Measurements from ENCODE around the gene KCNMA1. TPM values are rescaled to one million over a fixed set of nuclear protein-coding genes. Genes with fewer than 3 reads are reported as not detected.

KCNMA1 gene
- polyA plus RNA-seq, 1 of the 3 experiments (the other 2 are of a cell fraction) = 107 TPM

GRCh38 chr10:77445547-77445946 lies 192.1 kb downstream of the KCNMA1 start:
- Histone ChIP-seq H3K4me3 (ENCODE audit: low read depth in 2 of 2, low read length in 1 of 2) (no peak overlapping the region), H2AFZ (ENCODE audit: low read depth) (no peak overlapping the region), H3K9me3 (no peaks in the 10 kb centered on the region), H4K20me1 (ENCODE audit: insufficient read depth) (no peaks in the 10 kb centered on the region), H3K27me3 (ENCODE audit: insufficient read depth) (no peaks in the 10 kb centered on the region), H3K9me2 (no peaks in the 10 kb centered on the region), H3K4me2 (no peak overlapping the region), H3K9ac (no peak overlapping the region), H3K27ac (ENCODE audit: low read depth in 2 of 2, low read length in 1 of 2) (no peak overlapping the region), H3F3A (replicated peaks; ENCODE audit: insufficient read depth) (no peaks in the 10 kb centered on the region), H3K79me2 (ENCODE audit: insufficient read depth) (no peaks in the 10 kb centered on the region), H3K36me3 (replicated peaks in 1 of 2; ENCODE audit: control insufficient read depth in 1 of 2, insufficient read depth in 2 of 2, low read length in 1 of 2) (peaks cover 0 to 11% of the 10 kb centered on the region in 2 experiments), H3K4me1 (ENCODE audit: control insufficient read depth in 1 of 2, insufficient read depth in 2 of 2, low read depth in 1 of 2, low read length in 1 of 2) (no peaks in the 10 kb centered on the region; a peak in 1 of 4 replicates)
- POLR2A ChIA-PET = no interaction called here
- DNase-seq = no peak
- no peak for TF ChIP-seq NFIC (IDR thresholded peaks at IDR 0.05; ENCODE audit: borderline replicate concordance)
- TF ChIP-seq YY1 (IDR thresholded peaks at IDR 0.05; ENCODE audit: low read depth) = no peak
- no peak for TF ChIP-seq JUND (IDR thresholded peaks at IDR 0.05)
- TF ChIP-seq RFX5 (IDR thresholded peaks at IDR 0.05; ENCODE audit: low read length) = no peak
- TF ChIP-seq USF1 (IDR thresholded peaks at IDR 0.05; ENCODE audit: borderline replicate concordance, low read depth) = no peak
- no peak for TF ChIP-seq FOSL2 (IDR thresholded peaks at IDR 0.05; ENCODE audit: borderline replicate concordance, low read depth)
- TF ChIP-seq GABPA (IDR thresholded peaks at IDR 0.05; ENCODE audit: low read depth) = no peak
- no peak for TF ChIP-seq MXI1 (IDR thresholded peaks at IDR 0.05; ENCODE audit: low read depth, low read length)
- no peak for TF ChIP-seq PBX3 (IDR thresholded peaks at IDR 0.05)
- no peak for TF ChIP-seq EZH2phosphoT487 (IDR thresholded peaks at IDR 0.05; ENCODE audit: borderline replicate concordance, low read depth)
- CTCF ChIA-PET = interaction anchor here (1.2 kb wide), 1 partner anchor 50 kb away, joined by 3 read pairs; no protein-coding TSS in a partner anchor
- 93% methylated on average over 7 of the region's 7 CpGs for WGBS (ENCODE audit: low lambda C conversion rate)

GRCh38 chr10:77444041-77444440 lies 193.6 kb downstream of the KCNMA1 start:
- H3K4me2 ChIP-seq = no peak overlapping the region
- 95% methylated on average over 2 of the region's 2 CpGs for WGBS (ENCODE audit: low lambda C conversion rate)
- no peaks in the 10 kb centered on the region for H3K27me3 ChIP-seq (ENCODE audit: insufficient read depth)
- no peaks in the 10 kb centered on the region for H3K9me3 ChIP-seq
- H3K9me2 ChIP-seq = no peaks in the 10 kb centered on the region
- no peak overlapping the region for H3K4me3 ChIP-seq (ENCODE audit: low read depth in 2 of 2, low read length in 1 of 2)
- ChIA-PET CTCF (interaction anchor here (0.7 to 1.0 kb wide), 2 partner anchors 15 to 49 kb away, joined by 3 read pairs; no protein-coding TSS in a partner anchor), POLR2A (no interaction called here)
- no peak overlapping the region for H2AFZ ChIP-seq (ENCODE audit: low read depth)
- no peak for DNase-seq
- no peak overlapping the region for H3K27ac ChIP-seq (ENCODE audit: low read depth in 2 of 2, low read length in 1 of 2)
- TF ChIP-seq REST (IDR thresholded peaks at IDR 0.05; ENCODE audit: low read depth, low read length) (no peak), RAD21 (IDR thresholded peaks at IDR 0.05; ENCODE audit: low read length) (no peak), FOSL2 (IDR thresholded peaks at IDR 0.05; ENCODE audit: borderline replicate concordance, low read depth) (no peak), MXI1 (IDR thresholded peaks at IDR 0.05; ENCODE audit: low read depth, low read length) (no peak)
- H3F3A ChIP-seq (replicated peaks; ENCODE audit: insufficient read depth) = no peaks in the 10 kb centered on the region
- H4K20me1 ChIP-seq (ENCODE audit: insufficient read depth) = no peaks in the 10 kb centered on the region
- H3K9ac ChIP-seq = no peak overlapping the region
- H3K79me2 ChIP-seq (ENCODE audit: insufficient read depth) = no peaks in the 10 kb centered on the region
- H3K4me1 ChIP-seq (ENCODE audit: control insufficient read depth in 1 of 2, insufficient read depth in 2 of 2, low read depth in 1 of 2, low read length in 1 of 2) = no peaks in the 10 kb centered on the region; a peak in 1 of 4 replicates
- H3K36me3 ChIP-seq (replicated peaks in 1 of 2; ENCODE audit: control insufficient read depth in 1 of 2, insufficient read depth in 2 of 2, low read length in 1 of 2) = peaks cover 0 to 11% of the 10 kb centered on the region in 2 experiments

All from SK-N-SH (cell line).